ENCODE measurements around the gene NKTR.
A peak's percentile ranks its signal among the peaks of the same experiment; 100 is the strongest.

Gene NKTR

GRCh38 chr3:42651248-42652091, 51.0 kb downstream of the NKTR start:
- H3K4me1 Mint-ChIP-seq (ENCODE audit: low read depth): peaks cover 20% of the 10 kb centered on the region
- peaks cover 11% of the 10 kb centered on the region for H3K36me3 Mint-ChIP-seq (ENCODE audit: low read depth)
- H3K27me3 Mint-ChIP-seq (ENCODE audit: low read depth): no peaks in the 10 kb centered on the region
- H3K9me3 Mint-ChIP-seq: no peaks in the 10 kb centered on the region
- H3K4me3 Mint-ChIP-seq: no peak overlapping the region
- H3K27ac Mint-ChIP-seq: peak overlapping the region; percentile 76

- Mint-ChIP-seq H3K4me1 (ENCODE audit: low read depth) (peaks cover 15% of the 10 kb centered on the region), H3K27me3 (ENCODE audit: low read depth) (no peaks in the 10 kb centered on the region), H3K9me3 (no peaks in the 10 kb centered on the region), H3K4me3 (no peak overlapping the region), H3K36me3 (ENCODE audit: low read depth) (peaks cover 6% of the 10 kb centered on the region), H3K27ac (peak overlapping the region; percentile 76)
Measured at GRCh38 chr3:42652251-42652610, 51.7 kb downstream of the NKTR start.

- no peaks in the 10 kb centered on the region for H3K27me3 Mint-ChIP-seq (ENCODE audit: low read depth)
- H3K4me1 Mint-ChIP-seq (ENCODE audit: low read depth): peaks cover 13% of the 10 kb centered on the region
- no peaks in the 10 kb centered on the region for H3K9me3 Mint-ChIP-seq
- H3K36me3 Mint-ChIP-seq (ENCODE audit: low read depth): peaks cover 5% of the 10 kb centered on the region
- peak overlapping the region; percentile 72 for H3K27ac Mint-ChIP-seq
- H3K4me3 Mint-ChIP-seq: peak overlapping the region; percentile 84
Measured at GRCh38 chr3:42652611-42653302, 52.3 kb downstream of the NKTR start.

- Mint-ChIP-seq H3K4me1 (ENCODE audit: low read depth) (peaks cover 13% of the 10 kb centered on the region), H3K9me3 (no peaks in the 10 kb centered on the region), H3K27me3 (ENCODE audit: low read depth) (no peaks in the 10 kb centered on the region), H3K27ac (no peak overlapping the region), H3K4me3 (peak overlapping the region; percentile 84), H3K36me3 (ENCODE audit: low read depth) (peaks cover 2% of the 10 kb centered on the region)
Measured at GRCh38 chr3:42653303-42653559, 52.7 kb downstream of the NKTR start.

DNA sequence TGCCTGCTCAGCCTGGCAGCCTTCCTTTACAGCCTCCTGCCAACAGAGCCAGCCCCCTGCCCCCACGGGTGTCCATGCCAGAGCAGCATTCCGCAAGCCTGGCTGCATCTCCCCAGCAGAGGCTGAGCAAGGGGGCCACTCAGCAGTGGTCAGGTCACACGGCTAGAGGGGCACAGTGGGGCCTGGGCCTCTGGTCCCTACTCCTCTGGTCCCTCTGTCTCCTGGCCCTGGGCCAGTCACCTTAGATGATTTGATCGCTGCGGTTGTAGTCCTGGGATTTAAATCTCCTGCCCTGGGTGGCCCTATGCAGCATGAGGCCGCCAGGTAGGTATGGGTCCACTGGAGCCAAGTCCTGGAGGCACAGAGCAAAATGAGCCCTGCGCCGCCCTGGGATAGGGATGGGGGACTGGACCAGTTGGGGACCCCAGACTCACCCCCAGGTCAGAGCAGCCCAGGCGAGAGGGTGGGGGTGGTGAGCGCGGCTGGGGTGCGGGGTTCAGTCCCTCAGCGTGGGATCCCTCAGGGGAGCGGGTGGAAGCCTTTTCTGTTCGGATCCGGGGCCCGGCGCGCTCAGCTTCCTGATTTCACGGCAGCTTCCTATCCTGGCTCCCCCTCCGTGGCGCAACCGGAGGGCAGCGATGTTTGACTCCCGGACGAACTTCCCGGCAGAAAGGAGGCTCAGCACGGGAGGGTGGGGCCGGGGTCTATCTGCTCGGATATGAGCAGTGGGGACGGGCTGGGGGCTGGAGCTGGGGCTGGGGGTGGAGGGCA, 53.3 kb downstream of the NKTR start, which contains the start of gene ZBTB47:
TSS of gene ZBTB47 (plus strand) at position 138 of the 771 bp plus-strand sequence. CDS start 4,659 bp downstream, outside the sequence.
- H3K4me1 Mint-ChIP-seq (ENCODE audit: low read depth): peaks cover 13% of the 10 kb centered on the region
- peak within 1 kb of the TSS; percentile 72 for H3K27ac Mint-ChIP-seq
- no peaks in the 10 kb centered on the region for H3K27me3 Mint-ChIP-seq (ENCODE audit: low read depth)
- no peaks in the 10 kb centered on the region for H3K9me3 Mint-ChIP-seq
- peak within 1 kb of the TSS; percentile 84 for H3K4me3 Mint-ChIP-seq
- peaks cover 2% of the 10 kb centered on the region for H3K36me3 Mint-ChIP-seq (ENCODE audit: low read depth)

DNA sequence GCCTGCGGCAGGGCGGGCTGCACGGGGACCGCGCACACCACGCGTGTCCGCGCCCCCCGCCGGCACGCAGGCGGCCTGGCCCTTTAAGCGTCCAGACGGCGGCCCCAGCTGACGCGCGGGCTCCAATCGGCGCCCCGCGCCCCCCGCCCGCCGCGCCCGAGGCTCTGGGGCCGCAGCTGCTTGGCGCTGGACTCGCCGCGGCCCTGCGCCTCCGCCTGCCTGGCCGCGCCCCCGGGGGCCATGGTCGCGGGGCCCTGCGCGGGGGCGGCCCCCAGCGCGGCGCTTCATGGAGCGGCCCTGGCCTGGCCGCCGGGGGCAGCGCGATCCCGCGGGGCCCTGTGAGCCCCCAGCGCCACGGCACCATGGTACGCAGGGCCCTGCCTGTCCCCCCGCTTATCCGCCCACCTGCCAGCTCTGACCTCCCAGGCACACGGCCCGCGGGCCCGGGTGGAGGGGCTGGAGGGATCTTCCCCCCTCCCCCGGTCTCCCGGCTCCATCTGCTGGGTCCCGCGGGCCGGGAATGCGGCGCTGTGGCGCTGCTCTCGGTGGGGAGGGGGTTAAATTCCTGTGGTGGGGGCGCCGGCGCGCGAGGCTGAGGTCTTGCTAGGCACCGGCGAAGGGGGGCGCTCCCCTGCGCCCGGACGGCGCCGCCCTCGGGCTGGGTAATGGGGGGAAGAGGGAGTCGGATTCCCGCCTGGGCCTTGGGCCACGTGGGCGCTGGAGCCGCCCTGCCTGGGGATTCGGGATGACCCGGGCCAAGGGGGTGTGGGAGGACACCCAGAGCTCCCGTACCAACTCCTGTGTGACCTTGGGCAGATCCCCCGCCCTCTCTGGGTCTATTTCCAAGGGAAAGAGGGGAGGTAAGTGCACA, 54.1 kb downstream of the NKTR start:
- Mint-ChIP-seq H3K27ac (no peak overlapping the region), H3K36me3 (ENCODE audit: low read depth) (no peaks in the 10 kb centered on the region), H3K4me1 (ENCODE audit: low read depth) (peaks cover 13% of the 10 kb centered on the region), H3K4me3 (peak overlapping the region; percentile 34), H3K9me3 (no peaks in the 10 kb centered on the region), H3K27me3 (ENCODE audit: low read depth) (no peaks in the 10 kb centered on the region)

- Mint-ChIP-seq H3K9me3 (no peaks in the 10 kb centered on the region), H3K4me1 (ENCODE audit: low read depth) (peaks cover 13% of the 10 kb centered on the region), H3K27me3 (ENCODE audit: low read depth) (no peaks in the 10 kb centered on the region), H3K27ac (no peak overlapping the region), H3K36me3 (ENCODE audit: low read depth) (no peaks in the 10 kb centered on the region), H3K4me3 (peak overlapping the region; percentile 34)
Measured at GRCh38 chr3:42655331-42655888, 54.9 kb downstream of the NKTR start.

DNA sequence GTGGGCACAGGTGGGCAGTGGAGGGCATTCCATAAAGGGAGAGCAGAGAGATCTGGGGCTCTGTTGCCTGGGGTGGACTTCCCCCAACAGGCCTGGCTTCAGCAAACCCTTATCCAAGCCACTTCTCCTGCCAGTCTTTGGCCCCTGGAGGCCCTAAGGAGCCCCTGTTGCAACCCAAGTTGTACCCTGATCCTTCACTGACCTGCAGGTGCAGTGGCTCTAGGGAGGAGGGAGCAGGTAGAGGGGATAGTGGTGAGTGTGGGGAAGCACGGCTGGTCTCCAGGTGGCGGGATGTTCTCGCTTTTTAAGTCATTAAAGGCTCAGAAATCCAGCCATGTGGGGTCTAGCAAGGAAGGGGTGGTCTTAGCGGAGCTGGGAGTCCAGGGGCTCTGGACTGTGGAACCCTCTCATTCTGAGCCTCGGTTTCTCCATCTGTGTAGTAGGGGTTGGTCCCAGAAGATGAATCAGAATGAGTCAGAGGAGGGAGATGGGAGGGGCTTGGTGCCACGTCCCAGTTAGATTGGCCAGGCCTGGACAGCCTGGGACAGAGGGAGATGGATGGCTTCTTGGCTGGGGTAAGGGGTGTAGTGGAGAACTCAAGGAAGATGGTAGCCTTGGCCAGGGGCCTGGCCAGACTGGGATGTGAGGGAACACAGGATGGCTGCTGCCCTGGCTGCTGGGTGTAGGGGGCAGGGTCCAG, 55.6 kb downstream of the NKTR start:
- Mint-ChIP-seq H3K27me3 (ENCODE audit: low read depth) (no peaks in the 10 kb centered on the region), H3K4me3 (no peak overlapping the region), H3K4me1 (ENCODE audit: low read depth) (peaks cover 13% of the 10 kb centered on the region), H3K36me3 (ENCODE audit: low read depth) (no peaks in the 10 kb centered on the region), H3K9me3 (no peaks in the 10 kb centered on the region), H3K27ac (no peak overlapping the region)

DNA sequence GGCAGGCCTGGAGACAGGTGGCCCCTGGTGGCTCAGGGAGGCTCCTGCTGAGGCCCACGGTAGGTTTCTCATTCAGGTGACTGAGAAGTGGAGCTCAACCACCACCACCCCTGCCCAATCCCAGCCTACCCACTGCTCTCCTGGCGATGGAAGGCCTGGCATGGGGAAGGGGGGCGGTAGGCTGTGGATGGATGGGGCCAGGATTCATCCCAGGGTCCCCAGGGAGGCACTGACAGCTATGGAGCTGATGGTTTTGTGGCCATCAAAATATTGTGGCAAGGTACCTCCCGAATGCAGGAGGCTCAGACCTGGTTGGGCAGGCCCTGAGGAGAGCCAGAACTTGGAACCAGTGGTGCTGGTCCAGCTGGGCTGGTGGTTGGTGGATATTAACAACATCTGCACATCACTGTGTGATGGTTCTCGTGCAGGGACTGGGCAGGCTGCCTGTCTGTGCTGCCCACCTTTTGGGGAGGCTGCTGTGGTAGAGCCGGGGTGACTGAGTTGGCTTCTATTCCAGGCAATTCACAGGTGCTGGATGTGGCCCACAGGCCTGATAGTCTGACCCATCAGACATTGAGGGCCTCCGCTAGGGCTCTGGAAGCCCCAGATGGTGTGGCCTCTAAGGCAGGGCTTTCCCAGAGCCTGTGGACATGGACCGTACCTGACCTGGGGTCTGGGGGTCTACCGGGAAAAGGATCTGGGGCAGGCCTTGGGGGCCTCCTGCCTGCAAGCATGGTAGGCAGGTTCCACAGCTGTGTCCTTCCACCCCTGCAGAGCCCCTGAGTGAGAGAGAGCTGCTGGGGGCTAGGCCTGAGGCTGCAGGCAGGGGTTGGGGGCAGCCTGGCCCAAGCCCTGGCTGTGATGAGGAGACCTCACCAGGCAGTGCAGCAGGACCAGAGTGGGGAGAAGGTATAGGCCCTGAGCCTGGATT, 56.5 kb downstream of the NKTR start:
- peaks cover 13% of the 10 kb centered on the region for H3K4me1 Mint-ChIP-seq (ENCODE audit: low read depth)
- no peaks in the 10 kb centered on the region for H3K27me3 Mint-ChIP-seq (ENCODE audit: low read depth)
- no peak overlapping the region for H3K27ac Mint-ChIP-seq
- H3K36me3 Mint-ChIP-seq (ENCODE audit: low read depth): no peaks in the 10 kb centered on the region
- H3K9me3 Mint-ChIP-seq: no peaks in the 10 kb centered on the region
- no peak overlapping the region for H3K4me3 Mint-ChIP-seq

DNA sequence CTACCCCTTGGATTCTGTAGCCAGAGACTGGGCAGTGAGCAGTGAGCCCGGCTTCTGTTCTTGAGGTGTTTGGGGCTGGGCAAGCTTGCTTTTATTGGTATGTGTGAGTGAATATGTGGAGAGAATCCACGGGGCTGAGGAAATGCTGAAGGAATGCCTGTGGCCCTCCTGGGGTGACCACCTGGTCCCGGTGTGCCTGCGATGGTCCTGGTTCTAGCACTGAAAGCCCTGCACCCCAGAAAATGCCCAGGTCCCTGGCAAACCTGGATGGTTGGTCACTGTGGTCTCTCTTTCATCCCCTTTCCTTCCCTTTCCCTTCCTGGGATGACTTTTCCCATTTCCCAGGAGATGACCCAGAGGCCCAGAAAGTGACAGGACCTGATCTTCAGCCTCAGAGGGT, 57.2 kb downstream of the NKTR start:
- peak overlapping the region; percentile 41 for H3K27ac Mint-ChIP-seq

DNA sequence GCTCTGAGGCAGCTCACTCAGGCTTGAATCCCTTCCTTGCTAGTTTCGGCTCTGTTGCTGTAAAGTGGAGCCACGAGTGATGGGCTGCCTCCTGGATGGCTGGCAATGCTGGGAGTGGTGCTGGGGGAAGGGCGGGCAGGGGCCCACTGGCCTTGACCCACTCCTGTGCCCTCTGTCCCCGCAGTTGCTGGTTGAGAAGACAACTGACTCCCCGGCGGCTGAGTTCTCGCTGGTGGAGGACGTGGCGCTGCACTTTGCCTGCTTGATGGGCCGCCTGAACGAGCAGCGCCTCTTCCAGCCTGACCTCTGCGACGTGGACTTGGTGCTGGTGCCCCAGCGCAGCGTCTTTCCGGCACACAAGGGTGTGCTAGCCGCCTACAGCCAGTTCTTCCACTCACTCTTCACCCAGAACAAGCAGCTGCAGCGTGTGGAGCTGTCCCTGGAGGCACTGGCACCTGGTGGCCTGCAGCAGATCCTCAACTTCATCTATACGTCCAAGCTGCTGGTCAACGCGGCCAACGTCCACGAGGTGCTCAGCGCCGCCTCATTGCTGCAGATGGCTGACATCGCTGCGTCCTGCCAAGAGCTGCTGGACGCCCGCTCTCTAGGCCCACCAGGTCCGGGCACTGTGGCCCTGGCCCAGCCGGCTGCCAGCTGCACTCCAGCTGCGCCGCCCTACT, 57.7 kb downstream of the NKTR start:
- Mint-ChIP-seq H3K27me3 (ENCODE audit: low read depth) (no peaks in the 10 kb centered on the region), H3K4me3 (no peak overlapping the region), H3K9me3 (no peaks in the 10 kb centered on the region), H3K36me3 (ENCODE audit: low read depth) (no peaks in the 10 kb centered on the region), H3K27ac (peak overlapping the region; percentile 41), H3K4me1 (ENCODE audit: low read depth) (peaks cover under 1% of the 10 kb centered on the region)

More for the DNA sequence above, 57.2 kb downstream of the NKTR start:
- peaks cover 6% of the 10 kb centered on the region for H3K4me1 Mint-ChIP-seq (ENCODE audit: low read depth)
- no peak overlapping the region for H3K4me3 Mint-ChIP-seq
- no peaks in the 10 kb centered on the region for H3K27me3 Mint-ChIP-seq (ENCODE audit: low read depth)
- no peaks in the 10 kb centered on the region for H3K9me3 Mint-ChIP-seq
- no peaks in the 10 kb centered on the region for H3K36me3 Mint-ChIP-seq (ENCODE audit: low read depth)

DNA sequence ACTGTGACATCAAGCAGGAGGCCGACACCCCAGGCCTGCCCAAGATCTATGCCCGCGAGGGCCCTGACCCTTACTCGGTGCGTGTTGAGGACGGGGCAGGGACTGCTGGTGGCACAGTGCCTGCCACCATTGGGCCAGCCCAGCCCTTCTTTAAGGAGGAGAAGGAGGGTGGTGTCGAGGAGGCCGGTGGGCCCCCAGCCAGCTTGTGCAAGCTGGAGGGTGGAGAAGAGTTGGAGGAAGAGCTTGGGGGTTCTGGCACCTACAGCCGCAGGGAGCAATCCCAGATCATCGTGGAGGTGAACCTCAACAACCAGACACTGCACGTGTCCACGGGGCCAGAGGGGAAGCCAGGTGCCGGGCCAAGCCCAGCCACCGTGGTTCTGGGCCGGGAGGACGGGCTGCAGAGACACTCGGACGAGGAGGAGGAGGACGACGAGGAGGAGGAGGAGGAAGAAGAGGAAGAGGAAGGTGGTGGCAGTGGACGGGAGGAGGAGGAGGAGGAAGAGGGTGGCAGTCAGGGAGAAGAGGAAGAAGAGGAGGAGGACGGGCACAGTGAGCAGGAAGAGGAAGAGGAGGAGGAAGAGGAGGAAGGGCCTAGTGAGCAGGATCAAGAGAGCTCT, 58.4 kb downstream of the NKTR start:
- Mint-ChIP-seq H3K4me3 (no peak overlapping the region), H3K27ac (no peak overlapping the region), H3K4me1 (ENCODE audit: low read depth) (no peaks in the 10 kb centered on the region), H3K36me3 (ENCODE audit: low read depth) (no peaks in the 10 kb centered on the region), H3K27me3 (ENCODE audit: low read depth) (no peaks in the 10 kb centered on the region), H3K9me3 (no peaks in the 10 kb centered on the region)

Measured in T-helper 1 cell treated with Interleukin-12 subunit alpha and Interleukin-12 subunit beta and Interleukin-4 antibody, amounts not matched to agents 30 μg/mL and 1 μg/mL, for 36 hours (primary cell).